ENCODE results near the gene CHST5. TPM values are rescaled to one million over a fixed set of nuclear protein-coding genes. Genes with fewer than 3 reads are reported as not detected.

CHST5 gene
- total and polyA plus RNA-seq, 2 of the 8 experiments (the other 6 are each of a cell fraction or from before 2014, with no cell fraction given), result 0.13 to 0.23 TPM

DNA sequence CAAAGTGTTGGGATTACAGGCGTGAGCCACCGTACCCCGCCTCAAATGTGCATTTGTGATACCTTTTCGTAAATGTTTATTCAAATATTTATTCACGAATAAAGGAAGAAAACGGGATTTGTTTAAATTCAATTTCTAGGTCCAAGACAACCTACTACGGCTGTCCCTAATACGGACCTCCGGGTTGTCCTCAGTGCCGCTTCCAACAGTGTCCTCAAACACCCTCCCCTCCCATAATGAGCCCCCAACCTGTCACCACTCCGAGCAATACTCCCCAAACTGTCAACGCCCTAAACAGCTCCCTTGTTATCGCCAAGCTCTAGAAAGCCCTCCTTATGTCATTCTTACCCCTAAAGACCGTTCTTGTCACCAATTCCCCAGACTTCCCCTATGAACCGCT is 29.7 kb upstream of the CHST5 start:
- H4K91ac ChIP-seq (replicated peaks; ENCODE audit: insufficient read length, low read length), result no peak overlapping the region
- H3K79me2 ChIP-seq (ENCODE audit: control insufficient read depth in 1 of 2, insufficient read depth in 2 of 2, low read length in 2 of 2), result peaks cover 0 to 13% of the 10 kb centered on the region in 2 experiments; a peak in 2 of 4 replicates
- H3K9ac ChIP-seq (replicated peaks in 1 of 4; ENCODE audit: extremely low read depth in 1 of 4, low read depth in 3 of 4, low read length in 3 of 4), result peak overlapping the region in 2 of 4 experiments; percentile 1 to 25; a peak in 1 of 7 replicates
- peak overlapping the region; percentile 80 to 94 (median 88) for H3K4me3 ChIP-seq (ENCODE audit: extremely low read depth in 1 of 4, insufficient read depth in 2 of 4, low read depth in 3 of 4, low read length in 4 of 4)
- H3K18ac ChIP-seq (ENCODE audit: extremely low read depth, low read length), result no peak overlapping the region
- H2BK15ac ChIP-seq (ENCODE audit: low read length), result no peak overlapping the region
- H3K27me3 ChIP-seq (replicated peaks in 1 of 4; ENCODE audit: control insufficient read depth in 3 of 4, extremely low read depth in 1 of 4, insufficient read depth in 3 of 4, low read length in 3 of 4), result no peaks in the 10 kb centered on the region
- no peak overlapping the region for H2BK5ac ChIP-seq (ENCODE audit: low read depth, low read length)
- no peak overlapping the region for H2BK12ac ChIP-seq (ENCODE audit: low read depth, low read length)
- H3K23ac ChIP-seq (ENCODE audit: insufficient read length), result no peak overlapping the region
- H3K4ac ChIP-seq (replicated peaks; ENCODE audit: insufficient read length, low read depth, low read length), result no peak overlapping the region
- H4K20me1 ChIP-seq (replicated peaks in 1 of 2; ENCODE audit: control insufficient read depth in 1 of 2, insufficient read depth in 2 of 2, low read length in 2 of 2), result peaks cover 5 to 7% of the 10 kb centered on the region in 2 experiments
- FAIRE-seq (no peak), DNase-seq (ENCODE audit: low read depth in 1 of 2, low spot score in 2 of 2) (no peak)
- H3K14ac ChIP-seq (ENCODE audit: insufficient read length), result no peak overlapping the region
- peaks cover 2 to 26% (median 17%) of the 10 kb centered on the region in 4 experiments; a peak in 7 of 8 replicates for H3K36me3 ChIP-seq (ENCODE audit: control insufficient read depth in 2 of 4, insufficient read depth in 4 of 4, low read length in 3 of 4)
- WGBS, 2 experiments (ENCODE audit: extremely low coverage in 1 of 2, insufficient coverage in 1 of 2, insufficient read length in 1 of 2, insufficient replicate concordance in 2 of 2, low coverage in 1 of 2, low lambda C conversion rate in 2 of 2, missing lambda C conversion rate in 1 of 2), result 40% methylated on average over 15 of the region's 15 CpGs; no CpG with 5 or more reads in 1 of the 2 experiments
- no peaks in the 10 kb centered on the region for H3K9me3 ChIP-seq (ENCODE audit: insufficient read depth in 2 of 2, low read depth in 1 of 2, low read length in 1 of 2)
- H4K8ac ChIP-seq (ENCODE audit: extremely low read depth, insufficient read depth, low read length), result no peak overlapping the region
- H3K27ac ChIP-seq (ENCODE audit: low read depth, low read length), result no peak overlapping the region
- H3K56ac ChIP-seq (replicated peaks; ENCODE audit: insufficient read length, low read depth, low read length), result no peak overlapping the region
- peak overlapping the region; percentile 95 for H2AFZ ChIP-seq (ENCODE audit: low read length)
- H2AK5ac ChIP-seq (ENCODE audit: low read depth, low read length), result no peak overlapping the region
- H2BK20ac ChIP-seq (ENCODE audit: low read length), result no peak overlapping the region
- ChIA-PET CTCF (ENCODE audit: partially characterized antibody) (interaction anchor here (1.8 to 9.4 kb wide), 4 partner anchors 15 to 95 kb away, joined by 4 to 96 read pairs (median 12); no protein-coding TSS in a partner anchor), POLR2A (ENCODE audit: partially characterized antibody) (interaction anchor here (1.0 to 3.6 kb wide), 6 partner anchors 9 to 132 kb away, joined by 4 to 21 read pairs (median 9); partner anchors contain the start of genes ADAT1, CFDP1 and TMEM231)
- peak overlapping the region; percentile 90 to 95 for H3K4me2 ChIP-seq (ENCODE audit: insufficient read depth in 1 of 2, low read depth in 2 of 2, low read length in 2 of 2)
- peaks cover 3% of the 10 kb centered on the region; the same call in 1 of the 2 replicates for H3K79me1 ChIP-seq (ENCODE audit: low read depth, low read length)
- H2BK120ac ChIP-seq (replicated peaks; ENCODE audit: low read depth, low read length), result peak overlapping the region; percentile 86
- peaks cover 1 to 8% (median 3%) of the 10 kb centered on the region in 4 experiments; a peak in 5 of 7 replicates for H3K4me1 ChIP-seq (replicated peaks in 1 of 4; ENCODE audit: control insufficient read depth in 3 of 4, insufficient read depth in 4 of 4, low read length in 3 of 4)
- TF ChIP-seq SP1 (IDR thresholded peaks at IDR 0.05; ENCODE audit: low read depth, low read length), result no peak
- TF ChIP-seq SIX5 (IDR thresholded peaks at IDR 0.05; ENCODE audit: low read depth, low read length), result no peak
- TF ChIP-seq KDM1A (IDR thresholded peaks at IDR 0.05; ENCODE audit: borderline replicate concordance, low read length), result no peak
- TF ChIP-seq EGR1 (IDR thresholded peaks at IDR 0.05; ENCODE audit: borderline replicate concordance, low read depth, low read length), result no peak
- TF ChIP-seq EZH2 (IDR thresholded peaks at IDR 0.05; ENCODE audit: low read depth, low read length, severe bottlenecking), result no peak
- no peak for TF ChIP-seq MAFK (IDR thresholded peaks at IDR 0.05; ENCODE audit: low read depth, low read length)
- TF ChIP-seq SIN3A (conservative IDR thresholded peaks at IDR 0.05 in 1 of 2, IDR thresholded peaks at IDR 0.05 in 1 of 2; ENCODE audit: low read depth in 1 of 2, low read length in 2 of 2), result 0 out of 4 replicates have a peak, but pooled peaks of 1 of the 2 experiments have one; percentile 29
- TF ChIP-seq FOSL1 (IDR thresholded peaks at IDR 0.05; ENCODE audit: insufficient read depth, low read depth, low read length), result no peak
- no peak overlapping the region for H4K5ac ChIP-seq (ENCODE audit: insufficient read length, low read depth, low read length)
- peaks cover 9% of the 10 kb centered on the region for H3K23me2 ChIP-seq (ENCODE audit: low read depth, low read length)

All from H1 (cell line).